ENCODE data around the gene MAN1A1. TPM values are rescaled to one million over a fixed set of nuclear protein-coding genes. Genes with fewer than 3 reads are reported as not detected.

MAN1A1 gene
- polyA plus RNA-seq, 1 donor (not counting 4 experiments of a cell fraction or from before 2014, with no cell fraction given): 20.2 TPM

DNA sequence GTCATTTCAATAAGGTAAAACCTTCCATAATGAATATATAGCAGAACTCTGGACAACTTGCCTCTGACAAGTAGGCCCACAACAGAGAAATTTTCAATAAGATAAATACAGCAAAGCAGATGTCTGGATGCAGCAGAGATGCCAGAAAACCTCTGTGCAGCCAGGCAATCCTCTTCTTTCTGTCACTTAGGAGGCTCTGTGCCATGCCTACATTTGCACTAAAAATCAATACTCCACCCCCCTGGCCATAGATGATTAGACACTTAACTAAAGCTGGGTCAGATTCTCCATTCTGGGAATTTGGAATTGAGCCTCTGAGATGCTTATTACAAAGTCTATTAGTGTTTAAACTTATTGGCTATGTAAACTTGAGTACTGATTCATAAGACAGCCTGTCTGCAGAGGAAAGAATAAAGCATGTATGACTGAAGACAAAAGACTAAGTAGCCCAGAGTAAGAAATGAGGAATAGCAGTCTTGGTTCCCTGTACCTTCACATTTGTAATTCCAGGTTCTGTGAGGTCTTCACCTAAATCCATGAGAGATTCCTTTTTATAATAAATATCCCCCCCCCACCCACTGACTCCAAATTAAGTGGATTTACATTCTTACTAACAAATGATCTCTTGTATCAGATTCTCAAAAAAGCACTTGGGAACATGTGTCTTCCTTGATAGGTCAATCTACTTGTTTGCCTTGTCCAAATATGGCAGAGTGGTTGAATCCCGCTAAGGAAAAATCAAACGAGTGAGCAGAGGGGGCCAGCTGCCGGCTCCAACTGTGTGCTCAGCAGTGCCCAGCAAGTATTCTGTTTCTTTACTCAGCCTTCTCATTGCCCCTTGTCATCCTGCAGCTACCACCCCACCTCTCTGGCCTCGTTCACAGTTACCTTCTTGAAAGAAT, 20.4 kb downstream of the MAN1A1 start:
- Histone ChIP-seq H3K4me3 (ENCODE audit: control insufficient read depth in 2 of 3, extremely low read depth in 1 of 3, insufficient read depth in 2 of 3, low read depth in 1 of 3, low read length in 3 of 3) (no peak overlapping the region), H3K4me1 (ENCODE audit: control insufficient read depth, extremely low read depth, insufficient read depth, low read length) (peaks cover 8% of the 10 kb centered on the region), H3K27me3 (ENCODE audit: control insufficient read depth, extremely low read depth, insufficient read depth, low read length) (no peaks in the 10 kb centered on the region), H3K27ac (ENCODE audit: control insufficient read depth, insufficient read depth, low read length) (no peak overlapping the region), H4K20me1 (ENCODE audit: control insufficient read depth, extremely low read depth, insufficient read depth, low read length) (no peaks in the 10 kb centered on the region), H3K4me2 (ENCODE audit: control insufficient read depth, extremely low read depth, insufficient read depth, low read depth, low read length) (no peak overlapping the region), H3K9ac (ENCODE audit: control insufficient read depth, extremely low read depth, insufficient read depth, low read length) (no peak overlapping the region), H2AFZ (ENCODE audit: control insufficient read depth, low read length) (no peak overlapping the region), H3K79me2 (ENCODE audit: control insufficient read depth, insufficient read depth, low read length) (peaks cover 3% of the 10 kb centered on the region), H3K9me3 (ENCODE audit: control insufficient read depth, low read depth, low read length) (no peaks in the 10 kb centered on the region), H3K36me3 (ENCODE audit: control insufficient read depth in 2 of 2, extremely low read depth in 1 of 2, insufficient read depth in 2 of 2, low read length in 2 of 2) (peaks cover 0 to 2% of the 10 kb centered on the region in 2 experiments), H3K9me1 (ENCODE audit: control insufficient read depth, extremely low read depth, insufficient read depth, low read length) (no peaks in the 10 kb centered on the region)
- no peak for DNase-seq (ENCODE audit: low read depth, low spot score)
- FAIRE-seq: no peak
- dilution Hi-C loops (cut with MboI; ENCODE audit: extremely low pct_ligation_motif_present, low sequenced_read_pairs): no loop called here
- TF ChIP-seq EZH2 (IDR thresholded peaks at IDR 0.05; ENCODE audit: low read length): no peak
- TF ChIP-seq, protein P1, sequence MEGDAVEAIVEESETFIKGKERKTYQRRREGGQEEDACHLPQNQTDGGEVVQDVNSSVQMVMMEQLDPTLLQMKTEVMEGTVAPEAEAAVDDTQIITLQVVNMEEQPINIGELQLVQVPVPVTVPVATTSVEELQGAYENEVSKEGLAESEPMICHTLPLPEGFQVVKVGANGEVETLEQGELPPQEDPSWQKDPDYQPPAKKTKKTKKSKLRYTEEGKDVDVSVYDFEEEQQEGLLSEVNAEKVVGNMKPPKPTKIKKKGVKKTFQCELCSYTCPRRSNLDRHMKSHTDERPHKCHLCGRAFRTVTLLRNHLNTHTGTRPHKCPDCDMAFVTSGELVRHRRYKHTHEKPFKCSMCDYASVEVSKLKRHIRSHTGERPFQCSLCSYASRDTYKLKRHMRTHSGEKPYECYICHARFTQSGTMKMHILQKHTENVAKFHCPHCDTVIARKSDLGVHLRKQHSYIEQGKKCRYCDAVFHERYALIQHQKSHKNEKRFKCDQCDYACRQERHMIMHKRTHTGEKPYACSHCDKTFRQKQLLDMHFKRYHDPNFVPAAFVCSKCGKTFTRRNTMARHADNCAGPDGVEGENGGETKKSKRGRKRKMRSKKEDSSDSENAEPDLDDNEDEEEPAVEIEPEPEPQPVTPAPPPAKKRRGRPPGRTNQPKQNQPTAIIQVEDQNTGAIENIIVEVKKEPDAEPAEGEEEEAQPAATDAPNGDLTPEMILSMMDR (optimal IDR thresholded peaks at IDR 0.05 in 1 of 3, IDR thresholded peaks at IDR 0.05 in 1 of 3, conservative IDR thresholded peaks at IDR 0.05 in 1 of 3; ENCODE audit: extremely low read depth in 1 of 3, insufficient read depth in 2 of 3, low read length in 3 of 3): no peak

GRCh38 chr6:119328254-119328653, 21.3 kb downstream of the MAN1A1 start:
- DNase-seq (ENCODE audit: low read depth, low spot score): no peak
- Histone ChIP-seq H3K9me3 (ENCODE audit: control insufficient read depth, low read depth, low read length) (no peaks in the 10 kb centered on the region), H3K9me1 (ENCODE audit: control insufficient read depth, extremely low read depth, insufficient read depth, low read length) (peaks cover 3% of the 10 kb centered on the region), H2AFZ (ENCODE audit: control insufficient read depth, low read length) (no peak overlapping the region), H3K27me3 (ENCODE audit: control insufficient read depth, extremely low read depth, insufficient read depth, low read length) (no peaks in the 10 kb centered on the region), H3K4me2 (ENCODE audit: control insufficient read depth, extremely low read depth, insufficient read depth, low read depth, low read length) (no peak overlapping the region), H3K79me2 (ENCODE audit: control insufficient read depth, insufficient read depth, low read length) (peaks cover 3% of the 10 kb centered on the region), H3K27ac (ENCODE audit: control insufficient read depth, insufficient read depth, low read length) (no peak overlapping the region), H3K9ac (ENCODE audit: control insufficient read depth, extremely low read depth, insufficient read depth, low read length) (no peak overlapping the region), H3K4me3 (ENCODE audit: control insufficient read depth in 2 of 3, extremely low read depth in 1 of 3, insufficient read depth in 2 of 3, low read depth in 1 of 3, low read length in 3 of 3) (no peak overlapping the region), H3K36me3 (ENCODE audit: control insufficient read depth in 2 of 2, extremely low read depth in 1 of 2, insufficient read depth in 2 of 2, low read length in 2 of 2) (peaks cover 0 to 2% of the 10 kb centered on the region in 2 experiments), H4K20me1 (ENCODE audit: control insufficient read depth, extremely low read depth, insufficient read depth, low read length) (no peaks in the 10 kb centered on the region), H3K4me1 (ENCODE audit: control insufficient read depth, extremely low read depth, insufficient read depth, low read length) (peaks cover 16% of the 10 kb centered on the region)
- no peak for FAIRE-seq
- dilution Hi-C loops (cut with MboI; ENCODE audit: extremely low pct_ligation_motif_present, low sequenced_read_pairs): no loop called here
- TF ChIP-seq, protein P1 (optimal IDR thresholded peaks at IDR 0.05 in 1 of 3, IDR thresholded peaks at IDR 0.05 in 1 of 3, conservative IDR thresholded peaks at IDR 0.05 in 1 of 3; ENCODE audit: extremely low read depth in 1 of 3, insufficient read depth in 2 of 3, low read length in 3 of 3): no peak
- TF ChIP-seq EZH2 (IDR thresholded peaks at IDR 0.05; ENCODE audit: low read length): no peak

All from keratinocyte (primary cell).